ENCODE measurements around the gene DDX19B.
"Not testable (repeated sequence)": the region's sequence is repeated elsewhere in the genome, so short reads cannot be mapped to it uniquely, and the experiment has no call there.

Gene DDX19B

GRCh38 chr16:70364399-70364798 lies 65.4 kb downstream of the DDX19B start:
- H3K27me3 Mint-ChIP-seq, result no peaks in the 10 kb centered on the region
- DNase-seq (no peak), ATAC-seq (no peak)
- H3K9me3 Mint-ChIP-seq, result no peaks in the 10 kb centered on the region
- no peaks in the 10 kb centered on the region for H3K4me1 Mint-ChIP-seq
- H3K36me3 Mint-ChIP-seq (ENCODE audit: low read depth), result peaks cover 42% of the 10 kb centered on the region
- H3K4me3 Mint-ChIP-seq, result no peak overlapping the region
- H3K27ac Mint-ChIP-seq, result no peak overlapping the region

GRCh38 chr16:70370145-70370544 lies 71.2 kb downstream of the DDX19B start:
- H3K27me3 Mint-ChIP-seq, H3K9me3 Mint-ChIP-seq, DNase-seq, H3K4me1 Mint-ChIP-seq, H3K4me3 Mint-ChIP-seq: not testable (repeated sequence)
- H3K36me3 Mint-ChIP-seq (ENCODE audit: low read depth), result peaks cover 55% of the 10 kb centered on the region
- peak overlapping the region; percentile 30 for H3K27ac Mint-ChIP-seq
- peak; percentile 61 for ATAC-seq

- Mint-ChIP-seq H3K4me3 (no peak overlapping the region), H3K4me1 (no peaks in the 10 kb centered on the region), H3K27ac (no peak overlapping the region), H3K9me3 (no peaks in the 10 kb centered on the region), H3K27me3 (no peaks in the 10 kb centered on the region), H3K36me3 (ENCODE audit: low read depth) (peaks cover 58% of the 10 kb centered on the region)
- no peak for DNase-seq
- ATAC-seq, result no peak
Measured at GRCh38 chr16:70370924-70371323, 71.9 kb downstream of the DDX19B start.

GRCh38 chr16:70372921-70373728 lies 74.1 kb downstream of the DDX19B start:
- Mint-ChIP-seq H3K27ac (peak overlapping the region; percentile 5), H3K4me3 (no peak overlapping the region), H3K4me1 (peaks cover 4% of the 10 kb centered on the region), H3K9me3 (no peaks in the 10 kb centered on the region), H3K36me3 (ENCODE audit: low read depth) (peaks cover 53% of the 10 kb centered on the region), H3K27me3 (no peaks in the 10 kb centered on the region)
- DNase-seq (no peak), ATAC-seq (no peak)

GRCh38 chr16:70374213-70374612 lies 75.2 kb downstream of the DDX19B start:
- DNase-seq, result no peak
- H3K36me3 Mint-ChIP-seq (ENCODE audit: low read depth), result peaks cover 49% of the 10 kb centered on the region
- H3K9me3 Mint-ChIP-seq, result no peaks in the 10 kb centered on the region
- no peak overlapping the region for H3K4me3 Mint-ChIP-seq
- H3K27me3 Mint-ChIP-seq, result no peaks in the 10 kb centered on the region
- no peak overlapping the region for H3K27ac Mint-ChIP-seq
- H3K4me1 Mint-ChIP-seq, result peaks cover 7% of the 10 kb centered on the region
- no peak for ATAC-seq

GRCh38 chr16:70375636-70376611 lies 76.9 kb downstream of the DDX19B start:
- no peaks in the 10 kb centered on the region for H3K9me3 Mint-ChIP-seq
- H3K27me3 Mint-ChIP-seq, result no peaks in the 10 kb centered on the region
- H3K4me3 Mint-ChIP-seq, result no peak overlapping the region
- DNase-seq (no peak), ATAC-seq (no peak)
- peaks cover 14% of the 10 kb centered on the region for H3K4me1 Mint-ChIP-seq
- no peak overlapping the region for H3K27ac Mint-ChIP-seq
- H3K36me3 Mint-ChIP-seq (ENCODE audit: low read depth), result peaks cover 47% of the 10 kb centered on the region

GRCh38 chr16:70377782-70378181 lies 78.8 kb downstream of the DDX19B start:
- Mint-ChIP-seq H3K27me3 (no peaks in the 10 kb centered on the region), H3K4me3 (peak overlapping the region; percentile 25), H3K9me3 (no peaks in the 10 kb centered on the region), H3K36me3 (ENCODE audit: low read depth) (peaks cover 36% of the 10 kb centered on the region), H3K27ac (peak overlapping the region; percentile 66), H3K4me1 (peaks cover 19% of the 10 kb centered on the region)
- ATAC-seq, result no peak
- DNase-seq, result no peak

- ATAC-seq (no peak), DNase-seq (no peak)
- peak overlapping the region; percentile 95 for H3K4me3 Mint-ChIP-seq
- H3K27me3 Mint-ChIP-seq, result no peaks in the 10 kb centered on the region
- H3K4me1 Mint-ChIP-seq, result peaks cover 19% of the 10 kb centered on the region
- H3K9me3 Mint-ChIP-seq, result no peaks in the 10 kb centered on the region
- H3K36me3 Mint-ChIP-seq (ENCODE audit: low read depth), result peaks cover 33% of the 10 kb centered on the region
- peak overlapping the region; percentile 77 for H3K27ac Mint-ChIP-seq
Measured at GRCh38 chr16:70378869-70379493, 80.0 kb downstream of the DDX19B start.

GRCh38 chr16:70380248-70380918 lies 81.4 kb downstream of the DDX19B start:
- peak; percentile 82 for DNase-seq
- Mint-ChIP-seq H3K4me3 (peak overlapping the region; percentile 95), H3K27me3 (no peaks in the 10 kb centered on the region), H3K9me3 (no peaks in the 10 kb centered on the region), H3K27ac (peak overlapping the region; percentile 77), H3K4me1 (peaks cover 19% of the 10 kb centered on the region), H3K36me3 (ENCODE audit: low read depth) (peaks cover 29% of the 10 kb centered on the region)
- peak; percentile 45 for ATAC-seq

GRCh38 chr16:70380919-70381603 lies 82.1 kb downstream of the DDX19B start:
- Mint-ChIP-seq H3K4me1 (peaks cover 19% of the 10 kb centered on the region), H3K36me3 (ENCODE audit: low read depth) (peaks cover 24% of the 10 kb centered on the region), H3K9me3 (no peaks in the 10 kb centered on the region), H3K27ac (peak overlapping the region; percentile 98), H3K27me3 (no peaks in the 10 kb centered on the region), H3K4me3 (peak overlapping the region; percentile 95)
- peak; percentile 96 for DNase-seq
- ATAC-seq, result peak; percentile 96

- DNase-seq (no peak), ATAC-seq (peak; percentile 33)
- H3K9me3 Mint-ChIP-seq, result no peaks in the 10 kb centered on the region
- peak overlapping the region; percentile 95 for H3K4me3 Mint-ChIP-seq
- H3K27me3 Mint-ChIP-seq, result no peaks in the 10 kb centered on the region
- H3K36me3 Mint-ChIP-seq (ENCODE audit: low read depth), result peaks cover 21% of the 10 kb centered on the region
- peaks cover 19% of the 10 kb centered on the region for H3K4me1 Mint-ChIP-seq
- peak overlapping the region; percentile 98 for H3K27ac Mint-ChIP-seq
Measured at GRCh38 chr16:70381604-70382342, 82.8 kb downstream of the DDX19B start.

- Mint-ChIP-seq H3K36me3 (ENCODE audit: low read depth) (peaks cover 21% of the 10 kb centered on the region), H3K9me3 (no peaks in the 10 kb centered on the region), H3K4me3 (no peak overlapping the region), H3K27ac (no peak overlapping the region), H3K27me3 (no peaks in the 10 kb centered on the region), H3K4me1 (peaks cover 15% of the 10 kb centered on the region)
- DNase-seq, result no peak
- ATAC-seq, result no peak
Measured at GRCh38 chr16:70383421-70383960, 84.5 kb downstream of the DDX19B start.

Measured in activated naive CD8-positive, alpha-beta T cell treated with anti-CD3 and anti-CD28 coated beads, Interleukin-2, amount 50 U/mL, for 24 hours (primary cell).